Suppressor macrophage treated with lipopolysaccharide for 1 hour (primary cell): ENCODE data around the gene MED12L.
"Not testable (repeated sequence)": the region's sequence is repeated elsewhere in the genome, so short reads cannot be mapped to it uniquely, and the experiment has no call there.

Source experiments
- DNase-seq, 3 donors: peaks; one replicate each; pipeline ENCODE4 v3.0.0-alpha.2; 2020 to 2022

MED12L gene

DNA sequence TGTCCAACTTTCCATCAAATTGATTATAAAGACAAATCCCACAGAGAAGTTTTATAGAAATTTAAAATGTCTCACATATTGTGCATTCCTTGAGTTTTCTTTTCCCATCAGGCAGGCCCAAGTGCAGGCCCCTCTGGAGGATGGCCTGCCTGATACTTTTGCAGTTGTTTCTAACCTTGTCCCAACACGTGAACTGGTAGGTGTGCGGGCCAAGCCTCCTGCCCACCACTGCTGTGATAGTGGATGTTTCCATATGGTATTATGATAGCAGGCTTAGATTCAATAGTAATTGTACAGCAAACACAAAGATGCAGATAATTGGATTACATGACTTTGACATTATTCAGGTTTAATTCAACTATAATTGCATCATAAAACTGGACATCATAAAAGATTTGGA is 297.6 kb downstream of the MED12L start:
- DNase-seq: no peak

DNA sequence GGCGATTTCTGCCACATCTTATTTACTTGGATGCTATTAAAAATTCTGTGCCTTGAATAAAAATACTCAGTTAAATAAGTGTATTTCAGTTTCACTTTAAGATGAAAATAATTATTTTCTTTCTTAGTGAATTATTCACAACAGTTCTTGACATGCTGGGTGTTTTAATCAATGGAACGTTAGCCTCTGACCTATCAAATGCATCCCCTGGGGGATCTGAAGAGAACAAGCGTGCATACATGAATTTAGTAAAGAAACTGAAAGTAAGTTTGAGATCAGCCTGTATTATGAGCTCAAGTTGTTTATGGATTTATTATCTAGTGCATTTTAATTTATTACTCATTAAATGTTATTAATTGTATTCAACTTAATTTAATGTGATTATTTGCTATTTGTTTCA is 298.5 kb downstream of the MED12L start:
- DNase-seq: no peak

DNA sequence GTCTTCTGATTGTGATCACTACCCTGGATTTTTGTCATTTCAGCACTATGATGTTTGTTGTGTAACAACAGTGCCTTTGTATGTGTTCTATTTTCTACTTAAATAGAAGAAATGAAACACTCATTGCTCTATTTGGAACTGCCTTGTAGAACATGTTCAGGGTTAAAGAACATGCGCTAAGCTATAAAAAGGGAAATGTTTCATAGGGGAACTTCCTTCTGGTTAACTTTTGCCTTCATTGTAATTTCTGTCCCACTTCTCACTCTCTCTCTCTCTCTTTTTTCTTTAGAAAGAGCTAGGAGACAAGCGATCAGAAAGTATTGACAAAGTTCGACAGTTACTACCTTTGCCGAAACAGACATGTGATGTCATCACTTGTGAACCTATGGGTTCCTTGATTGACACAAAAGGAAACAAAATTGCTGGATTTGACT is 299.3 kb downstream of the MED12L start, which contains the start of gene P2RY12:
P2RY12 (minus strand) TSS at position 13 of the 434 bp plus-strand sequence. CDS start 45,908 bp downstream, outside the sequence.
- DNase-seq: peak; percentile 51 to 85 (median 83)

DNA sequence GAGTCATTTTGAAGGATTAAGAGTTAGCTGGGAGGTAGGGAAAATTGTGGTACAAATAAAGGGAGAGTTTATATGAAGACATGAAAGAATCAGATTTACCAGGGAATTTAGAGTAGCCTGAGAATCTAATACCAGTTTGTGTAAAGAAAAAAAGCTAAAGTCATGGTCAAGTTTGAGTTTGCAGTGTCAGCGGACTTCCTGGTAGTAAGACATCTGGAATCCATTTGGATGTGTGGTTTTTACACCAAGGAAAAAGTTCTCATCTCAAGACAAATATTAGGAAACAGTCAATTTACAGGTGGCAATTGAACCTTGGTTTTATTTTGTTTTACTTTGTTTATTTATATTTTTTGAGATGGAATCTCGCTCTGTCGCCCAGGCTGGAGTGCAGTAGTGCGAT is 300.6 kb downstream of the MED12L start:
- DNase-seq: no peak

DNA sequence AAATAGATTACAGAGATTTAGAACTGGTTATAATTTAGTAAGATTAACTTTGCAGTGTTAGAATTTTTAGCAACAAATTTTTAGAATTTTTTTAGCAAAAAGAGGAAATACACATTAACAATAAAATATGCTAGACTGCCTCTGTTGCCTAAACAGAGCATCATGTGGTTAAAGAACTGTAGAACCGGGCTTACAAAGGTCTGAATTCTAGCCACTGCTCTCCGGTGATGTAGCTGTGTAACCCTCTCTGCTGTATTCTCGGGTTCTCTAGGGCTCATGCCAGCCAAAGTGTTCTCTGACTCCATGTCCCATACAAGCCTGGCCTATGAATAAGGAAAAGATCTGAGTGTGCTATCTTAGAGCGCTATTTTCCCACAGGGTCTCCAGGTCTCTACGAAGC is 302.0 kb downstream of the MED12L start:
- DNase-seq: no peak

DNA sequence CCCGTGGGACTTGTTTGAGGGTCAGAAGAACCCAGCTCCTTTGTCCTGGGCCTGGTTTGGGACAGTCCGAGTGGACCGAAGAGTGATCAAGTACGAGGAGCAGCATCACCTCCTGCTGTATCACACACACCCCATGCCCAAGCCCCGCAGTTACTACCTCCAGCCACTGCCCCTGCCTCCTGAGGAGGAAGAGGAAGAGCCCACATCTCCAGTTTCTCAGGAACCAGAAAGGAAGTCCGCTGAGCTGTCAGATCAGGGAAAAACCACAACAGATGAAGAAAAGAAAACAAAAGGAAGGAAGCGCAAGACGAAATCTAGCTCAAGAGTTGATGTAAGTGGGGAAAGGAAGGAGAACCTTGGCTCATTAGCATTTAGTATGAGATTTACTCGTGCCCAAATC is 302.4 kb downstream of the MED12L start:
- peak; percentile 56 to 71 (median 64) for DNase-seq

DNA sequence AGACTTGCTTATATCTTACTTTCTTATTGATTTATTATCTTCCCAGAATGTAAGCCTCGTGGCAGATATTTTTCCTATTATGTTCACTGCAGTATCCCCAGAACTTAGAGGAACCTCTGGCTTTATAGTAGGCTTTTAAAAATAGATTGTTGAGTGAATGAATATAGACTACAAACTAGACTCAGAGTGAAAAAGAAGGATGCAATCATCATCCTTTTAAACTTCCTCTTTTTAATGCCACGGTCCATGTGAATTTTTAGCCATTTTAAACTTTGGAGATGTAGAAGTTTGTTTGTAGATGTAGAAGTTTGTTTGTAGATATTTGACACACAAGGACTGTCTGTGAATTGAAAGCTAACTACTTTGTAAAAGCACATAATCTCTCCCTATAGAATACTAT is 306.3 kb downstream of the MED12L start:
- DNase-seq: peak; percentile 22 to 66 (median 60)

DNA sequence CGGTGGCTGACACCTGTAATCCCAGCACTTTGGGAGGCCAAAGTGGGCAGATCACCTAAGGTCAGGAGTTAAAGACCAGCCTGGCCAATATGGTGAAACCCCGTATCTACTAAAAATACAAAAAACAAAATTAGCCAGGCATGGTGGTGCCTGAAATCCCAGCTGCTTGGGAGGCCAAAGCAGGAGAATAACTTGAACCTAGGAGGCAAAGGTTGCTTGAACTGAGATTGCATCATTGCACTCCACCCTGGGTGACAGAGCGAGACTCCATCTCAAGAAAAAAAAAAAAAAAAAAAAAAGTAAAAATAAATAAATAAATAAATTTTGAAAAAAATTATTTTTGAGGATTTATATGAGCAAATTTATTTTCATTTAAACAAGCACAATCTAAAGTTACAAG is 306.7 kb downstream of the MED12L start:
- not testable (repeated sequence) for DNase-seq

DNA sequence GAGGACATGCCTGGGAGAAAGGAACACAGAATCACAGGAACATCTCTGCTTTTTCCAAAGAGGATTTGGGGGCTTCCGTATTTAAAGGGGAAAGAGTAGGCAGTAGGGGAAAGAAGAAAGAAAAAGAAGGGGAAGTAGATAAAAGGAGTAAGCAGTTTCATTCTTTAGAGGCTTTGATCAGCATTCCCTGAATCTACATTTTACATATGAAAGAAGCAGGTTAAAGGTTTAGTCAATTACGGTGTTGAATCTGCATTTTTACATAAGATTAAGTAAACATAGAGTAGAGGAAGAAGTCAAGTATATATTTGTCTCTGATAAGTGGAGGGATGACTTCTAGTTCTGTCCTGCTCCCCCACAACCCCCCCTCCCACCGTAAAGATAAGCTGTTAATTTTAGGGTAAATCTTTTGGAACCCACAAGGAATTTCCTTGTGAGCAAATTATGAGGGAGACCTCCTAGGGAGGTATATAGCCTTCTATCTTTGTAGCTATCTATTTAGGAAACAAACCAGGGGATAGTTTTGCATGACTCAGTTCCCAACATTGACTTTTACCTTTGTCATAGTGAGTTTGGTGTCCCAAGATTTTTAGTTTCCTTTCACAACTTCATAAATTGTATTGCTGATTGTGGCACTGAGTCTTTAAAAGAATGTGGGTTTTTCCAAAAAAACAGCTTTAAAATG is 307.8 kb downstream of the MED12L start:
- peak in 1 of 3 donors; percentile 29 for DNase-seq

DNA sequence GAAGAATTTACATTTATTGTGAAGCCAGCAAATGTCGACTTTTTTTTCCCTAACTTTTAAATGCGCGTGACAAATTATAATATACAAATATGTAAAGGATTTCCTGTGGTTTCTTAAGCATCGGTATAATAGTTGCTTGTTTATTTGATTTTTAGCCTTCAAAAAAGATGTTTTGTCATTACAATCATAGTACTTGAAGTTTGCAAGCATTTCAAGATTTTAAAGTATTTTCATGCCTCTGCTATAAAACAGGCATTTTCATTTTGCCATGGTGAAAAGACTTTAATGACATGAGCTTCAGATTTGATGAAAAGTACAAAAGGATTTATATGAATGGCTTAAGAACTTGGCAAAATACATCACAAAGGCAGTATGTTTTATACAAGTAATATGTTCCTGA is 308.5 kb downstream of the MED12L start:
- DNase-seq: no peak

DNA sequence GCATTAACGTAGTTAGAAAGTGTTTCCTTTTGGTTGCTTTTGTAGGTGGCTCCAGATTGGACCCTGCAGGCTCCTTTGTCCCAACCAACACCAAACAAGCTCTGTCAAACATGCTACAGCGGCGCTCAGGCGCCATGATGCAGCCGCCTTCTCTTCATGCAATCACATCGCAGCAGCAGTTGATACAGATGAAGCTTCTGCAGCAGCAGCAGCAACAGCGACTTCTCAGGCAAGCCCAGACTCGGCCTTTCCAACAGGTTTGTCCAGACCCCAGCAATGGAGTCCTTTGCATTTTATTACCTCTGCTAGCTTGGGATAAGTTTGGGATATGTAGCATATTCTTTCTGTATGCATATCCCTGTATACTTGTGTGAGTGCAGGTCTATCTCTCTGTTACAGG is 309.1 kb downstream of the MED12L start:
- no peak for DNase-seq

DNA sequence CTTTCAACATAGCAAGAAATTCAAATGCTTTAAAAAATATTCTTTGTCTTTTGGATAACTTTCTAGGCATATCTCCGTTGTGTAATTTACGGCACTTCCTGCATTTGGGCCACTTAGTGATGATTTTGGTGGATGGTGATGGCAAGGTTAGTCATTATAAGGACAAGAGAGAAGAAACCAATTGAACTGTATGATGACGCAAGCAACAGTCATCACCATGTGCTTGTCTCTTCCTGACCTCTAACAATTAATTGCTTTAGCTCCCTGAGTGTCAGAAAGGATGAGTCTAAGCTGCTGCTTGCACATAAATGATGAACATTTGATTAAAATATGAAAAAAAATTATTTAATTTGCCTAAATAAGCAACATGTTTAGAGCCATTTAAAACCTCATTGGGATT is 310.3 kb downstream of the MED12L start:
- peak; percentile 75 to 94 (median 91) for DNase-seq

DNA sequence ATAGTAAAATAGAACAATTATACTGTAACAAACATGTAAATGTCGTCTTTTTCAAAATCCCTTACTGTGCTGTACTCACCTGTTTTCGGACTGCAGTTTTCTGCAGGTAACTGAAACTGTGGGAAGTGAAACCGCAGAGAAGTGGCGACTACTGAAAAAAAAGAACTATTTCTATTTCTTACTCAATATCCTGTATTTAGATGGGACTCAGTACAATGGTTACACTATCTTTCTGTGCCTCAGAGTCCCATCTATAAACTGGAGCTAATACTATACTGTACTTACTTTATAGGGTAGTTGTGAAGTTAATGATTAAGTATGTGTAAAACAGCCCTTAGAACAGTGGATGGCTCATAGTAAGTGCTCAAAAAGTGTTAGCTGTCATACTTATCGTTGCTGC is 313.4 kb downstream of the MED12L start:
- DNase-seq: peak in 1 of 3 donors; percentile 26

DNA sequence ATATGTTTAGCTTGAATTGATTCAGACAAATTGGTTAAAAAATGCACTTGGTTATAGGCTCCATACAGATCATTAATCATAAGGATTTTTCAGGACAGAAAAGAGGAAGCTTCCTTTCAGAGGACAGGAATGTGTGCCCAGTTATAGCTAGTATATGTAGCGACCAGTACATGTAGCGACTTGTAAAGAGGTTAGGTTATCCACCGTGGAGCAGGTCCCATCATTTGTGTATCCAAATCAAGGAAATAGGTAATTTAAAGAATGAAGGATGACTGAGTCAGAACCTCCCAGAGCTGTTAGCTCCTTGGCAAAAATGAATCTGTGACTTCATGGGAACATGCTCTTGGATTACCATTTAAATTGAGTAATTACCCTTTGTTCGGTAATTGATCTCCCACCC is 314.9 kb downstream of the MED12L start:
- no peak for DNase-seq

DNA sequence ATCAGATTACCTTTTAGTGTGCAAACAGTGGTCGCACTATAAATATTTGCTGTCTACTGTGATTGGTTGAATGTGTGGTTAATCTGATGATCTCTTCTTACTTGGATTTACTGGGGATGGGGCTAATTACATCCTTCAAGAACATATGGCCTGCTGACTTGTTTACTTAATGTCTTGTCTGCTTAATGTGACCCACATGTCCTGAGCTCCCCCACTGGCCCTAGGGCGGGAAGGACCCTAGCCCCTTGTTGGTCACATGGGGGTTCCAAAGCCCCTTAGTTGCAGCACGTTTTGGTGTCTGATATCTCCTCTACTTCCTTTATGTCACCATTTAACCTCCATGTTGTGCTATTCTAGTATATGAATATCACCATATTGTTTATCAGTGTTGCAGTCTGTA is 316.9 kb downstream of the MED12L start:
- no peak for DNase-seq

DNA sequence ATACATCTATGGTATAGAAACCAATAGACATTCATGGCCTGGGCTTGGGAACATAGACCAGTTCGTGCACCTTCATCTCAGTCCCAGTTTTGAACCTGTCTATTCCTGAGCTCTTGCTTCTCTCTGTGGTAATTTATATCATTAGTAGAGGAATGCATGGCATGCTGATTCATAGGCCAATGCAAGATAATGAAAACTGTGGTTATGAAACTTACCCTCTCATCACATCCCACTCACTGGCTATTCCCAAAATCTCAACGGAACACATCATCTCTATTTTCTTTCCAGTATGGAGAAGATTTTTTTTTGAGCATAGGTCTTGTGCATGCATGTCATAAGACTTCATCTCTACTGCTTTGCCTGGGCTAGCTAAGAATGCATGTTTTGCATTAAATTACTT is 317.8 kb downstream of the MED12L start:
- DNase-seq: peak in 1 of 3 donors; percentile 41

DNA sequence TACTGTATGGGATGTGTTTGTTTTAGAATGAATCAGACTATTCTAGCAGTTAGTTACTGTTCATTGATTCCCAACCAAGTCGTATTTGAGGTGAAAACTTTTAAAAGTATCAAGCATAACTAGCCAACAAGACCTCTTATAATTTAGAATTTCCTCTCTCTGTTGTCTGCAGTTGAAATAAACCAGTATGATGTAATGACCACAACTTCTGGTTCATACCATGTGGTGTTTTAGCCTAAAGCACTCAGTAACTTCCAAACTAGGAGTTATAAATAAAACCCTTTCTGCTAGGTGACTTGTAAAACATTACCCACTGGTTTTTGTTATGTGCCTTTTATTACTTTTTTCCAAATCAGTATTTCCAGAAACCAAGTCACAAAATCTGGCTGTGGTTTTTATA is 318.9 kb downstream of the MED12L start:
- peak in 2 of 3 donors; percentile 25 to 56 for DNase-seq

DNA sequence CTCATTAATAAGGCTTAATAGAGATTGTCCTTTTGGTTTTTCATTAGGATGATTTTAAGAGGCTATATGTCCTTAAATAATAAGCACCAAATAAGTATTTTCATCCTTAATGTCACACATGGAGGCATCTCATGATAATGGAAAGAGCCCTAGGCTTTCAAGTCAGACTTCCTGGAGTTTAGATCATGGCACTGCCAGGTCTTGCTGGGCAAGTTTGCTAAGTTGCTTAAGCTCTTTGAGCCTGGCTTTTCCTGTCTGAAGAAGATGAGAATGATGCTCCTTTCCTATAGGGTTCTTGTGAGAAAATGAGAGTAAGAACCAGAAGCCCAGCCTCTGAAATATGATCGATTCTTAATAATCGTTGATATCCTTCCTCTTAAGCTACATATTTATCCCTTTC is 322.5 kb downstream of the MED12L start:
- no peak for DNase-seq

DNA sequence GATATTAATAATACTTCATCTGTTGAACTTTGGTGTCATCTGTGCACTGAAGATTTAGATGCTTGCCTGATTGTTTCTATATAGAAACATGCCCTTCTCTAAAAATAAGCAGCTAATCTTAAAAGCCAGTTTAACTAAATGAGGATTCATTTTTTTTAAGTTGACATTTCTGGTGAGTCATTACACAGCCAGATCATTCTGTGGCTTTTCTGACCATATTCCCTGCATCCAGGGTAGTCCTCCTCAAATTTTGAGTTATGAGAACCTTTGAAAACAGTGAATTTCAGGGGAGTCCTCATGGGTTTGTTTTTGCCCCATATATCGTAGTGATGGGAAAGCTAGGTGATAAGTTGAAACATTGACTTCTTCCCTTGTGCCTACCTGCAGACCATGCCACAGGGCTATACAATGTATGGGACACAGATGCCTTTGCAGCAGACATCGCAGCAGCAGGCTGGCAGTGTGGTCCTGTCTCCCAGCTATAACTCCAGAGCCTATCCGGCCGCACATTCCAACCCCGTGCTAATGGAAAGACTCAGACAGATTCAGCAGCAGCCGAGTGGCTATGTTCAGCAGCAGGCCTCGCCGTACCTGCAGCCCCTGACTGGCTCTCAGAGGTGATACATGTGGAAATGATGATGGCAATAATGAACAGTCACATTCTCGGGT is 325.6 kb downstream of the MED12L start:
- no peak for DNase-seq

DNA sequence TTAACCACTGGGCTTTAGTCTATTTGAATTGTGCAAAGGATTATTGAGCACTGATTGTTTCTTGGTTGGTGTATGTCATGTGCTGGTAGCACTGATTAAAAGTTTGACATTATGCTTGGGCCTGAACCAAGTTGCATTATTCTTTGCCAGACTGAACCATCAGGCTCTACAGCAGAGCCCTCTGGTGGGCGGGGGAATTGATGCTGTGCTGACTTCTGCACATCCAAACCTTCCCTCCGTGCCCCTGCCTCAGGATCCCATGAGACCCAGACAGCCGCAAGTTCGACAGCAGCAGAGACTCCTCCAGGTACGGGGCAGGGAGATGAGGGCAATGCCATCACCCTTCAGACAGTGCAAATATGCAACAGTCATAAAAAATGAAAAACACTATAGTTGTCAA is 327.5 kb downstream of the MED12L start:
- peak in 1 of 3 donors; percentile 12 for DNase-seq

DNA sequence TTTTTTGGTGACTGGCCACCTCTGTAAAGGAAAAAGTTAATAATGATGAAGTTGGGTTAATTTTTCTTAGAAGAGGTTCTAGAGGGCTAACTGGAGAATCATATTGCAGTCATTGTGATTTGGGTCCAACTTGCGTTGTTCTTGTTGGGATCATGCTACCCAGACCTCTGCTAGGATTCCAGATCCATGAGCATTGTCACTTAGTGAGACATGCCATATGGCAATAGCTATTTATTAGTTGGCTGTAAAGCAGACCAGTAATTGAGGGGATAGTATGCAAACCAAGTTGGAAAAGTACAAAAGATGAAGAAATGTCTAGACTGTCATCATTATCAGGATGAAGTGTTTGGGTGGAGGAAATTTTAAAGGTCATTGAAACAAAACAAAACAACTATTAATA is 329.8 kb downstream of the MED12L start:
- DNase-seq: no peak

DNA sequence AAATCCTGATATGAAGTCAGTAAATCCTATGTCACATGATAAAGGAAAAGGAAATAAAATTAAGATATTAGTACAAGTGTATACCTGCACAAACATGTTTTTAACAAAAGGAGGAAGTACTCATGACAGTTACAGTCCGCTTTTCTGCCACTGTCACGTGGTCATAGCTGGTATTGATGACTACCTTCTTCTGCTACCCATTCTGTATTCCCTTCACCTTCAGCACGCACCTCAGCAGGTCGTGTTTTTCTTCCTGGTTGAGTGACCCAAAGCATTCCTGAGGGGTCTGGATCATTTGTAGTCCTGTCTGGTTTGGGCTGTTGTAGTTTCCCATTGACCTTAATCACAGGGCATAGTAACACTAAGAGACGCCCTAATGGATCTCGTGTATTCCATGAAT is 334.3 kb downstream of the MED12L start:
- no peak for DNase-seq

DNA sequence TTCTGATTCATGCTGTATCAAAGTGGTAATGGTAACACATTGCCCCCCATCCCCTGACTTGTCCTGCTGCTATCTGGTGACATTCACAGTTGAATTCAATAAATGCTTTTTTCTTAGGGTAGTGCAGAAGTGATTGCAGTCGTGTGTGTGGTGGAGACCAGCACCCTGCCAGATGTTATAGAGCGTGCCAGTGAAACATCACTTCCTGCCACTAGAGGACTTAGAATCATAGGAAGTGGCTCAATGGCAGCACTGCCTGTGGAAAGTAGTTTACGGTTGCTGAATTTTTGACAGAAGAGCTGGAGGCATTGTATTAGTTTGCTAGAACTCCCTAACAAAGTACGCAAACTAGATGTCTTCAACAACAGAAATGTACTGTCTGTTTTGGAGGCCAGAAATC is 336.5 kb downstream of the MED12L start:
- DNase-seq: peak in 2 of 3 donors; percentile 7 to 24

DNA sequence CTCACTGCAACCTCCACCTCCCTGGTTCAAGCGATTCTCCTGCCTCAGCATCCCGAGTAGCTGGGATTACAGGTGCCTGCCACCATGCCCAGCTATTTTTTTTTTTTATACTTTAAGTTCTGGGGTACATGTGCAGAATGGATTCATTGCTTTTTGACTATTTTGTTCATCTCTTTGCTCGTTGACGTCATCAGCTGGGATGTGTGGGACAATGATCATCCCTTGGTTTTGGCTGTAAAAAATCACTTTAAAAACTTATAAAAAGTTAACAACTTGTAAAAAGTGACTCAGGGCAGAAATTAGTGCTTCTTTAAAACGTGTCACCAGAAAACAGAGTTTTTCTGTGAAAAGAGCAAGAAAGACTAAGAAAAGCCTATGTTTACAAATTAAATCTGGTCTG is 337.6 kb downstream of the MED12L start:
- DNase-seq: no peak
